Lung (tissue), 12 donors: ENCODE measurements around the gene NME4. TPM values are rescaled to one million over a fixed set of nuclear protein-coding genes. Genes with fewer than 3 reads are reported as not detected.

Experiments
- ATAC-seq: fragments of 200-7000 bp; cut with Tn5 transposase; one replicate; pipeline ENCODE4 v1.9.1; 2020; ENCODE audit warnings: moderate number of reproducible peaks; ENCODE audit not compliant: insufficient read depth, low FRiP score
- DNase-seq, 3 donors: peaks; one replicate each; pipeline ENCODE4 v3.0.0-alpha.2; 2013 to 2017
- H3K27ac ChIP-seq, 2 donors: one replicate each; pipeline ENCODE4 v1.5.1; 2013; ENCODE audit warnings: mild to moderate bottlenecking in 2 of 2, moderate library complexity in 2 of 2, control low read depth in 1 of 2, inconsistent platforms in 1 of 2, low read depth in 1 of 2, low read length in 1 of 2
- H3K27me3 ChIP-seq, 3 donors: one replicate each; pipeline ENCODE4 v1.5.1; 2013; ENCODE audit warnings: low read length in 2 of 3; ENCODE audit not compliant: control insufficient read depth in 3 of 3, insufficient read depth in 3 of 3
- H3K36me3 ChIP-seq, 4 donors: one replicate each; pipeline ENCODE4 v1.5.1; 2013; ENCODE audit warnings: low read length in 4 of 4, mild to moderate bottlenecking in 1 of 4, moderate library complexity in 1 of 4; ENCODE audit not compliant: control insufficient read depth in 4 of 4, insufficient read depth in 4 of 4
- H3K4me1 ChIP-seq, 5 donors: one replicate each; pipeline ENCODE4 v1.5.1; 2013; ENCODE audit warnings: low read length in 5 of 5, mild to moderate bottlenecking in 2 of 5, moderate library complexity in 1 of 5; ENCODE audit not compliant: control insufficient read depth in 5 of 5, insufficient read depth in 5 of 5
- H3K4me3 ChIP-seq: one replicate; pipeline ENCODE4 v1.5.1; 2013; ENCODE audit warnings: mild to moderate bottlenecking, control low read depth, moderate library complexity
- H3K9ac ChIP-seq, 2 donors: one replicate each; pipeline ENCODE4 v1.5.1; 2013; ENCODE audit warnings: low read length in 2 of 2, control low read depth in 1 of 2; ENCODE audit not compliant: insufficient read depth in 1 of 2
- H3K9me3 ChIP-seq, 4 donors: one replicate each; pipeline ENCODE4 v1.5.1; 2013; ENCODE audit warnings: low read length in 3 of 4, mild to moderate bottlenecking in 1 of 4, moderate library complexity in 1 of 4; ENCODE audit not compliant: control insufficient read depth in 4 of 4, insufficient read depth in 3 of 4
- CTCF ChIP-seq: IDR thresholded peaks from 2 replicates; pipeline ENCODE4 v1.5.1; 2012; ENCODE audit warnings: mild to moderate bottlenecking; ENCODE audit errors: control extremely low read depth, extremely low read depth
- WGBS, 2 donors: extraction: QIAGEN DNeasy Blood & Tissue Kit; methylation state at CpG; one replicate each; pipeline ENCODE4 v1.1.7; 2013; 5-methylcytosine and 5-hydroxymethylcytosine counted together
- polyA plus RNA-seq, 2 donors: library from polyadenylated mRNA; stranded (reverse); fragments of 200-250 nt; gene quantifications; one replicate each; pipeline ENCODE4 v1.2.1, GENCODE V29; 2013
- total RNA-seq, 2 donors: library from RNA; depleted of rRNA in 1 of 2; stranded (reverse); fragments of >200 nt in 1 of 2; gene quantifications; one replicate each; pipeline ENCODE4 v1.2.1, GENCODE V29; 2014 to 2021
- donor health status: control.
- donor health status: control.
- donor health status: Bipolar disorder and iron deficiency.
- donor health status: healthy.
- donor health status: DM: yes; HTN: yes; CAD: no.

NME4 gene
- total and polyA plus RNA-seq, 4 donors = 18.0 to 68.7 (median 65.8) TPM

DNA sequence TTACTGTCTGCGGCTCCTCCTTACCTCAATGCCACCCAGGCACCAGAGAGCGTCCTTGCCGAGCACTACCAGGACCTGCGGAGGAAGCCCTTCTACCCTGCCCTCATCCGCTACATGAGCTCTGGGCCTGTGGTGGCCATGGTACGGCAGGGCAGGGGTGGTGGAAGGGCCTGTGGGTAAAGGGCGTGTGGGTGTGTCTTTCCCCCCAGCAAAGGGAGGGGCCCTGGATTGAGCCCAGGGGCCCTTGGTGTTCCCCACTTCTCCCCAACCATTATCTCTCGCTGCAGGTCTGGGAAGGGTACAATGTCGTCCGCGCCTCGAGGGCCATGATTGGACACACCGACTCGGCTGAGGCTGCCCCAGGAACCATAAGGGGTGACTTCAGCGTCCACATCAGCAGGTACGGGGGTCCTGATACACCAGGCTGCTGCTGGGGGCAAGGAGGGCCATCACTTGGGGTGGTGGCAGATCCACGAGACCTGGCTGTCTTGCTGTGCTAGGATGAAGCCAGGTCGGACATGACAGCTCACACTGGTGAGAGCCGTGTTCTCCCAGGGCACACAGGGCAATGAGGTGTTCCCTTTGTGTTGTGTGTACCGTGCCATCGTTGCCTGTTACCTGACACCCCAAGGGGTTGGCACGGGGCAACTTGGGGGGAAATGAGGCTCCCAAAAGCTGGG lies 2.5 kb downstream of the NME4 start:
- Histone ChIP-seq H3K9ac (no peak overlapping the region), H3K4me3 (no peak overlapping the region), H3K36me3 (peaks cover 0 to 8% (median 0%) of the 10 kb centered on the region in 4 donors), H3K4me1 (peaks cover 0 to 17% (median 0%) of the 10 kb centered on the region in 5 donors), H3K9me3 (no peaks in the 10 kb centered on the region), H3K27me3 (no peaks in the 10 kb centered on the region), H3K27ac (no peak overlapping the region)
- no peak for DNase-seq
- ATAC-seq = no peak
- WGBS, 2 donors = 86 to 89% methylated on average over 22 of the region's 22 CpGs
- no peak for TF ChIP-seq CTCF

DNA sequence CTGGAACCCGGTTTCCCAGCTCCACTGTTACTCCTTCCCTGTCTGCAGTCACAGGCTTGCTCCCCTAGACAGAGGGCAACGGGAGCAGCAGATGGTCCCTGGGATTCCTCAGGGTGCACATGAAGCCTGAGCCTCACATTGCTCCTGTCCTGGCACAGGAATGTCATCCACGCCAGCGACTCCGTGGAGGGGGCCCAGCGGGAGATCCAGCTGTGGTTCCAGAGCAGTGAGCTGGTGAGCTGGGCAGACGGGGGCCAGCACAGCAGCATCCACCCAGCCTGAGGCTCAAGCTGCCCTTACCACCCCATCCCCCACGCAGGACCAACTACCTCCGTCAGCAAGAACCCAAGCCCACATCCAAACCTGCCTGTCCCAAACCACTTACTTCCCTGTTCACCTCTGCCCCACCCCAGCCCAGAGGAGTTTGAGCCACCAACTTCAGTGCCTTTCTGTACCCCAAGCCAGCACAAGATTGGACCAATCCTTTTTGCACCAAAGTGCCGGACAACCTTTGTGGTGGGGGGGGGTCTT lies 3.1 kb downstream of the NME4 start:
- no peak for ATAC-seq
- no peak for TF ChIP-seq CTCF
- no peak for DNase-seq
- Histone ChIP-seq H3K4me3 (no peak overlapping the region), H3K27me3 (no peaks in the 10 kb centered on the region), H3K4me1 (peaks cover 0 to 17% (median 0%) of the 10 kb centered on the region in 5 donors), H3K27ac (peak overlapping the region in 1 of 2 donors; percentile 62), H3K9me3 (no peaks in the 10 kb centered on the region), H3K9ac (no peak overlapping the region), H3K36me3 (peaks cover 0 to 8% (median 0%) of the 10 kb centered on the region in 4 donors)
- WGBS, 2 donors = 64 to 79% methylated on average over 10 of the region's 10 CpGs

DNA sequence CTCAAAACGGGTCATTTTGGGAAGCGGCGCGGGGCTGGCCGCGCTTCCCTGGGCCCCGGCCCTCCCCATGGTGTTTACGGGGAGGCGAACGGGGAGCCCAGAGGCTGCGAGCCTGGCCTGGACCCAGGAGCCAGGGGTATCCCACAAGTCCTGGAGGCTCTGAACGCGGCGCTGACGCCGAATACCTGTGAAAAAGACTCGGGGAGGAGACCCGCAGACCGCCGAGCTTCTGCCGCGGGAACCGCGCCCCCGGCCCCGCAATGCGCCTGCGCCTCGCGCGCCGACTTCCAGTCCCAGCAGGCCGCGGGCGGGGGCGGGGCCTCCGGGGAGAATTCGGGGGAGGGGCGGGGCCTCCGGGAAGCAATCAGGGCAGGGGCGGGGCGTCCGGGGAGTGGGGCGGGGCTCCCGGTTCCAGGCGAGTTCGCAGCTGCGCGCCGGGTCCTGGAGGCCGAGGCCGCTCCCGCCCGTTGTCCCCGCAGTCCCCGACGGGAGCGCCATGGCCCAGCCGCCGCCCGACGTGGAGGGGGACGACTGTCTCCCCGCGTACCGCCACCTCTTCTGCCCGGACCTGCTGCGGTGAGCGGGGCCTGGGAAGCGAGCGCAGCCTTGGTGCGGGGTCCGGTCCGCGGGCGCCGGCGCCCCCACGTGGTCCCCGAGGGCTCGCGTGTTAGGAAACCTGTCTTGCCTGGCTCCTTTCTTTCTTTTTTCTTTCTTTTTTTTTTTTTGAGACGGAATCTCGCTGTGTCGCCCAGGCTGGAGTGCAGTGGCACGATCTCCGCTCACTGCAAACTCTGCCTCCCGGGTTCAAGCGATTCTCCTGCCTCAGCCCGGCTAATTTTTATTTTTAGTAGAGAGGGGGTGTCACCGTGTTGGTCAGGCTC lies 4.7 kb downstream of the NME4 start, which contains the start of gene DECR2:
Gene DECR2, plus strand, starts transcription at position 418 of the 881 bp plus-strand sequence. Its CDS starts 79 bp downstream, at position 497.
- DNase-seq (peak; percentile 95 to 98 (median 95)), ATAC-seq (peak; percentile 92)
- no peaks in the 10 kb centered on the region for H3K9me3 ChIP-seq
- peak within 1 kb of the TSS; percentile 96 to 98 for H3K27ac ChIP-seq
- H3K4me1 ChIP-seq = peaks cover 0 to 9% (median 0%) of the 10 kb centered on the region in 5 donors
- peak within 1 kb of the TSS; percentile 76 for H3K4me3 ChIP-seq
- 0 to 1% methylated on average over 66 to 91 of the region's 91 CpGs for WGBS, 2 donors
- H3K9ac ChIP-seq = peak within 1 kb of the TSS in 1 of 2 donors; percentile 61
- H3K36me3 ChIP-seq = peaks cover 0 to 8% (median 0%) of the 10 kb centered on the region in 4 donors
- H3K27me3 ChIP-seq = no peaks in the 10 kb centered on the region
- peak; percentile 36 for TF ChIP-seq CTCF
